CD14-positive monocyte (primary cell): Measurements from ENCODE around the gene KXD1. TPM values are rescaled to one million over a fixed set of nuclear protein-coding genes. Genes with fewer than 3 reads are reported as not detected.

Experiments
- DNase-seq, 3 donors: peaks; one replicate each; pipeline ENCODE4 v3.0.0-alpha.2; 2011 to 2022
- H2AFZ ChIP-seq: 2 replicates; pipeline ENCODE4 v1.6.0; 2012; ENCODE audit warnings: mild to moderate bottlenecking, low read depth, low read length, inconsistent platforms; ENCODE audit not compliant: insufficient read depth, poor library complexity, severe bottlenecking
- H3K27ac ChIP-seq, 2 donors: 1 replicate in 1 of 2; 2 replicates in 1 of 2; pipeline ENCODE4 v1.5.1; 2012 to 2013; ENCODE audit warnings: low read length in 2 of 2, control low read depth in 1 of 2, inconsistent platforms in 1 of 2, low read depth in 1 of 2, mild to moderate bottlenecking in 1 of 2
- H3K27me3 ChIP-seq, 2 donors: one replicate each; pipeline versions ENCODE4 v1.6.0 to v1.6.1; 2011 to 2013; ENCODE audit warnings: low read length in 2 of 2; ENCODE audit not compliant: control insufficient read depth in 2 of 2, insufficient read depth in 2 of 2
- H3K36me3 ChIP-seq, 2 donors: replicated peaks in 1 of 2; 1 replicate in 1 of 2; 2 replicates in 1 of 2; pipeline versions ENCODE4 v1.5.1 to v1.6.1; 2012 to 2013; ENCODE audit warnings: low read length in 2 of 2, control low read depth in 1 of 2, inconsistent platforms in 1 of 2, mild to moderate bottlenecking in 1 of 2; ENCODE audit not compliant: insufficient read depth in 2 of 2, control insufficient read depth in 1 of 2
- H3K4me1 ChIP-seq, 2 donors: 1 replicate in 1 of 2; 2 replicates in 1 of 2; pipeline versions ENCODE4 v1.5.1 to v1.6.1; 2012 to 2013; ENCODE audit warnings: low read length in 2 of 2, control low read depth in 1 of 2, inconsistent platforms in 1 of 2, mild to moderate bottlenecking in 1 of 2, moderate library complexity in 1 of 2; ENCODE audit not compliant: insufficient read depth in 2 of 2, control insufficient read depth in 1 of 2
- H3K4me2 ChIP-seq: replicated peaks from 2 replicates; pipeline ENCODE3; 2012; ENCODE audit warnings: low read length, moderate library complexity, mild to moderate bottlenecking; ENCODE audit not compliant: poor library complexity, severe bottlenecking; ENCODE audit errors: extremely low read depth
- H3K4me3 ChIP-seq, 3 experiments: fragments of 200-600 bp in 1 of 3; sonication (generic) in 1 of 3; replicated peaks in 1 of 3; 1 replicate in 2 of 3; 2 replicates in 1 of 3; pipeline ENCODE4 v1.5.1; 2011 to 2013; ENCODE audit warnings: low read length in 3 of 3, mild to moderate bottlenecking in 3 of 3, control low read depth in 2 of 3, low read depth in 2 of 3, inconsistent platforms in 1 of 3, moderate library complexity in 1 of 3
- H3K79me2 ChIP-seq: 2 replicates; pipeline ENCODE4 v1.6.0; 2012; ENCODE audit warnings: mild to moderate bottlenecking, control low read depth, inconsistent platforms, low read length, moderate library complexity; ENCODE audit not compliant: insufficient read depth
- H3K9ac ChIP-seq: 2 replicates; pipeline ENCODE4 v1.6.0; 2017; ENCODE audit warnings: low read length, mild to moderate bottlenecking; ENCODE audit not compliant: insufficient read depth, poor library complexity, severe bottlenecking
- H3K9me3 ChIP-seq, 2 donors: replicated peaks in 1 of 2; 1 replicate in 1 of 2; 2 replicates in 1 of 2; pipeline versions ENCODE4 v1.5.1 to v1.6.1; 2012 to 2013; ENCODE audit warnings: low read length in 2 of 2, control low read depth in 1 of 2; ENCODE audit not compliant: control insufficient read depth in 1 of 2, insufficient read depth in 1 of 2
- H4K20me1 ChIP-seq: 2 replicates; pipeline ENCODE4 v1.6.0; 2012; ENCODE audit warnings: mild to moderate bottlenecking, low read length, control low read depth, moderate library complexity; ENCODE audit not compliant: insufficient read depth
- H3K27ac Mint-ChIP-seq, 7 donors: one replicate each; pipeline ENCODE4 v1.8.0; 2020; ENCODE audit warnings: mild to moderate bottlenecking in 7 of 7, mixed read lengths in 7 of 7, moderate library complexity in 6 of 7, inconsistent platforms in 2 of 7
- H3K27me3 Mint-ChIP-seq, 3 donors: one replicate each; pipeline ENCODE4 v1.8.0; 2021 to 2022; ENCODE audit warnings: low read depth in 3 of 3, mild to moderate bottlenecking in 3 of 3, mixed read lengths in 3 of 3, moderate library complexity in 3 of 3, inconsistent platforms in 1 of 3
- H3K36me3 Mint-ChIP-seq, 2 donors: one replicate each; pipeline ENCODE4 v1.8.0; 2020; ENCODE audit warnings: mixed read lengths in 2 of 2, inconsistent platforms in 1 of 2, mild to moderate bottlenecking in 1 of 2
- H3K4me1 Mint-ChIP-seq: one replicate; pipeline ENCODE4 v1.8.0; 2020; ENCODE audit warnings: mild to moderate bottlenecking, mixed read lengths
- H3K4me3 Mint-ChIP-seq, 2 donors: one replicate each; pipeline ENCODE4 v1.8.0; 2020; ENCODE audit warnings: mild to moderate bottlenecking in 2 of 2, mixed read lengths in 2 of 2, moderate library complexity in 1 of 2
- H3K9me3 Mint-ChIP-seq, 7 donors: one replicate each; pipeline ENCODE4 v1.8.0; 2020 to 2022; ENCODE audit warnings: mixed read lengths in 7 of 7, mild to moderate bottlenecking in 6 of 7, moderate library complexity in 6 of 7, inconsistent platforms in 2 of 7
- CTCF ChIP-seq: fragments of 200-600 bp; IDR thresholded peaks from one replicate; pipeline ENCODE4 v1.8.0; 2022; ENCODE audit warnings: antibody characterized with exemption, mild to moderate bottlenecking
- WGBS: methylation state at CpG from one replicate; pipeline ENCODE4 v1.1.5; 2013; ENCODE audit warnings: missing lambda C conversion rate; ENCODE audit not compliant: insufficient coverage; 5-methylcytosine and 5-hydroxymethylcytosine counted together
- intact Hi-C, 2 donors: fragments of 100-400 bp; cut with micrococcal nuclease; formaldehyde crosslinking; loops; one replicate each; pipeline versions ENCODE4 v1.15.0 to v1.15.1; 2023
- polyA plus RNA-seq, 3 donors: library from polyadenylated mRNA; depleted of rRNA in 1 of 3; unstranded in 2 of 3; stranded (reverse) in 1 of 3; fragments of 300-500 nt in 2 of 3; fragments of >200 nt in 1 of 3; fragmentation: Illumina TruSeq in 2 of 3; gene quantifications; 1 replicate in 2 of 3; 2 replicates in 1 of 3; pipeline ENCODE4 v1.2.3, GENCODE V29; 2012 to 2021

The KXD1 gene
- polyA plus RNA-seq, 3 donors = 74.4 to 194 (median 87.9) TPM

DNA sequence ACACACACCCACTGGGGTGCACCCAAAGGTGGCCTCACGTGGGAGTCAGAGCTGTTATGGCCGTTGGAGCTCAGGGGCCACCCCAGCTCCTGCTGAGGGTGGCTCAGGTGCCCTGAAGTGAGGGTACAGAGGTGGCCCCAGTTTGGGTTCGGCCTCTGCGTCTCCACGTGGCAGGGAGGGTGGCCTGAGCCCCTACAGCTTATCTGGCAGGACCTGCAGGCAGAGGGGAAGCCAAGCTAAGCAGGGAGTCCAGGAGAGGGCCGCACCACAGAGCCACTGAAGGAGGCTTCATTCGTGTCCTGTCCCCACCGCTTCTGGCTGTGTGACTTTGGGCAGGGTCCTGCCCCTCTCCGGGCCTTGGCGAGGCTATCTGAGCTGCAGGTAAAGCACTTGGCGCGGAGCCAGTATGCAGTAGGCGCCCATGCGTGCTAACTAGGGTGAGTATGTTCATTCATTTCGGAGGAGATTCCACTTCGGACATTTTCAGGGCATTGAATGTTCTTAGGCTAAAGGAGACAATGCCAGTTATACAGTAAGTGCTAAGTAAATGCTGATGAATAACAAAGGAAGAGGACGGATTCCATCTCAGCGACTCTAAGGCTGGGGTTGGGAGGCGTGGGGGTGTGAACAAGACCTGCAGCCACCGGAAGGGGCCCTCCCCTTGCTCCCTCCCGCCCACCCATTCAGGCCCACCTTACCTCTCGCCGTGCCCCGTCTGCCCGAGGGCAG lies 35.9 kb downstream of the KXD1 start:
- Mint-ChIP-seq H3K9me3 (peaks cover 0 to 9% (median 1%) of the 10 kb centered on the region in 7 donors), H3K4me1 (peaks cover 34% of the 10 kb centered on the region), H3K27me3 (peaks cover 25 to 46% (median 40%) of the 10 kb centered on the region in 3 donors), H3K36me3 (peaks cover 15 to 21% of the 10 kb centered on the region in 2 donors), H3K27ac (no peak overlapping the region), H3K4me3 (peak overlapping the region in 1 of 2 donors; percentile 35)
- Histone ChIP-seq H3K4me2 (peak overlapping the region; percentile 82), H2AFZ (no peak overlapping the region), H4K20me1 (peaks cover 30% of the 10 kb centered on the region), H3K9me3 (no peaks in the 10 kb centered on the region), H3K4me1 (peaks cover 27 to 48% of the 10 kb centered on the region in 2 donors), H3K79me2 (peaks cover 8% of the 10 kb centered on the region), H3K9ac (no peak overlapping the region), H3K27ac (no peak overlapping the region), H3K27me3 (peaks cover 7 to 34% of the 10 kb centered on the region in 2 donors), H3K4me3 (no peak overlapping the region), H3K36me3 (peaks cover 7 to 8% of the 10 kb centered on the region in 2 donors)
- 76% methylated on average over 15 of the region's 25 CpGs for WGBS
- intact Hi-C loops = no loop called here
- no peak for TF ChIP-seq CTCF
- DNase-seq = no peak

DNA sequence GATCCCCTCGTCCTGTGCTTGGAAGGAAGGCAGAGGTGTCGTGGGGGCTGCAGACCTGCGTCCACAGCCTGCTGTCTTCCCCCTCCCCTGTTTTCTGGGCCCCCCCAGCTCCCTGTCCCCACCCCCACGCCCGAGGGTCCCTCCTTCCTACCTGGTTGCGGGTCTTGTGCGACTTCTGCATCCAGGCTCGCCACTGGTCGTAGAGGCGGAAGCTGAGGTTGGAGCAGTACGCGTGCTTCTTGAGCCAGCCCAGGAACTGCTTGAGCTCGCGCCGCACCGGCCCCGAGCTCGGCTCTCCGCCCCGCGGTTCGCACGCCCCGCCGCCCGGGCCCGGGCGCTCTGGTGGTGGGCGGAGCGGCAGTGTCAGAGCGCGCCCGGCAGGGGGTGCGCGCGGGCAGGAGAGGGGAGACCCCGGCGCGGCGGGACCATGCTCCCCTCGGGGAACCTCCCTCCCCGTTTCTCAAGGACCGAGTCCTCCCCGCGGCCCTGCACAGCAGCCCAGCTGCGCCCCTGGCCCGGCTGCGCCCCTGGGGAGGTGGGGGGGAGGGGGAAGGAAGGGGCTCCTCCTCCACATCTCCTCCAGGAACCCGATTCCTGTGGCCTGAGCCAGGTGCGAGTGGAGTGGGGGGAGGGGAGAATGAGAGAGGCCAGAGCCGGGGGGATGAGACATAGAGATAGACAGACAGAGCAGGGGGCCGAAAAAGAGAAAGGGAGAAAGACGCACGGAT lies 36.6 kb downstream of the KXD1 start:
- H3K4me1 ChIP-seq = peaks cover 25 to 42% of the 10 kb centered on the region in 2 donors

More for the DNA sequence above, 36.6 kb downstream of the KXD1 start:
- H3K4me2 ChIP-seq = peak overlapping the region; percentile 82
- Mint-ChIP-seq H3K27me3 (peaks cover 28 to 53% (median 45%) of the 10 kb centered on the region in 3 donors), H3K9me3 (peaks cover 0 to 9% (median 1%) of the 10 kb centered on the region in 7 donors), H3K27ac (peak overlapping the region in 1 of 7 donors; percentile 23), H3K4me3 (peak overlapping the region; percentile 31 to 91), H3K36me3 (peaks cover 15 to 21% of the 10 kb centered on the region in 2 donors), H3K4me1 (peaks cover 32% of the 10 kb centered on the region)
- peak overlapping the region; percentile 5 to 73 (median 12) for H3K4me3 ChIP-seq
- H4K20me1 ChIP-seq = peaks cover 27% of the 10 kb centered on the region
- H3K9ac ChIP-seq = peak overlapping the region; percentile 34
- peak overlapping the region; percentile 66 for H2AFZ ChIP-seq
- TF ChIP-seq CTCF = peak; percentile 89
- H3K27ac ChIP-seq = no peak overlapping the region
- H3K27me3 ChIP-seq = peaks cover 7 to 37% of the 10 kb centered on the region in 2 donors
- peaks cover 7 to 8% of the 10 kb centered on the region in 2 donors for H3K36me3 ChIP-seq
- H3K9me3 ChIP-seq = no peaks in the 10 kb centered on the region
- intact Hi-C loops = no loop called here
- peaks cover 8% of the 10 kb centered on the region for H3K79me2 ChIP-seq
- peak; percentile 67 to 81 (median 74) for DNase-seq
- WGBS = under 1% methylated on average over 30 of the region's 54 CpGs
